Activated T-helper 17 cell treated with anti-CD3 and anti-CD28 coated beads, Interleukin-2, amount 50 U/mL, for 72 hours (primary cell): ENCODE data around the gene PDE11A. TPM values are rescaled to one million over a fixed set of nuclear protein-coding genes. Genes with fewer than 3 reads are reported as not detected.

Experiments used
- ATAC-seq: fragments of 150-1000 bp; cut with Tn5 transposase; replicated peaks from 2 replicates; pipeline ENCODE4 v1.10.0; 2021; ENCODE audit warnings: mild to moderate bottlenecking, moderate library complexity
- H3K27ac Mint-ChIP-seq: one replicate; pipeline ENCODE4 v1.8.0; 2022; ENCODE audit warnings: mixed read lengths
- H3K27me3 Mint-ChIP-seq: one replicate; pipeline ENCODE4 v1.8.0; 2022; ENCODE audit warnings: mixed read lengths
- H3K36me3 Mint-ChIP-seq: one replicate; pipeline ENCODE4 v1.8.0; 2022; ENCODE audit warnings: low read depth, mild to moderate bottlenecking, mixed read lengths
- H3K4me1 Mint-ChIP-seq: one replicate; pipeline ENCODE4 v1.8.0; 2022; ENCODE audit warnings: mixed read lengths
- H3K4me3 Mint-ChIP-seq: one replicate; pipeline ENCODE4 v1.8.0; 2022; ENCODE audit warnings: mild to moderate bottlenecking, mixed read lengths
- H3K9me3 Mint-ChIP-seq: one replicate; pipeline ENCODE4 v1.8.0; 2022; ENCODE audit warnings: mixed read lengths
- total RNA-seq, 2 donors: library from RNA; stranded (reverse); gene quantifications; one replicate each; pipeline ENCODE4 v1.2.3, GENCODE V29; 2022

PDE11A gene
- total RNA-seq, 2 donors from 2014 or later = 0.08 TPM; not detected in 1

DNA sequence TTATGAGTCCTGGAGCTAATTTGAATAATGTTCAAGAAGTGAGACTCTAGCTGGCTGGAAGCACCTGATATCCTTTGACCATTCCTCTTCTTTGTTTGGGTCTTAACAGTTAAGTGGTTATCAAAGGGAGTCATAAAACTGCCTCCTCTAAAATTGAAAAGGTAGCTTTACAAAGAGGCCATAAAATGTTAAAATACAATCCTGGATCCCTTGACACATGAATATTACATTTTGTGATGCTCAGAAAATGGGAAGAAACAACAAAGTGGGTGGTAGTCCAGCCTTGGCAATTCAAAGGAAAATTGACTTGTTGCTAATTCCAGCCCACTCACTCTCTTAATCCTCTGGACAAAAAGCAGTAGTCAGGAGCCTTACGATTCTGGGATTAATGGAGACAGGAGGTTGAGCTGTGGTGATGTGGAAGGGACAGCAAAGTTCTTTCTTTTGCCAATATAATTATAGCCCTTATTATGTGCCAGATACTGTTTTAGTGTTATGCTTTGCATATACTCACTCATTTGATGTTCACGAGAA lies 339.2 kb downstream of the PDE11A start:
- Mint-ChIP-seq H3K9me3 (no peaks in the 10 kb centered on the region), H3K36me3 (no peaks in the 10 kb centered on the region), H3K4me1 (no peaks in the 10 kb centered on the region), H3K27ac (no peak overlapping the region), H3K4me3 (no peak overlapping the region), H3K27me3 (peaks cover 39% of the 10 kb centered on the region)
- ATAC-seq = no peak

DNA sequence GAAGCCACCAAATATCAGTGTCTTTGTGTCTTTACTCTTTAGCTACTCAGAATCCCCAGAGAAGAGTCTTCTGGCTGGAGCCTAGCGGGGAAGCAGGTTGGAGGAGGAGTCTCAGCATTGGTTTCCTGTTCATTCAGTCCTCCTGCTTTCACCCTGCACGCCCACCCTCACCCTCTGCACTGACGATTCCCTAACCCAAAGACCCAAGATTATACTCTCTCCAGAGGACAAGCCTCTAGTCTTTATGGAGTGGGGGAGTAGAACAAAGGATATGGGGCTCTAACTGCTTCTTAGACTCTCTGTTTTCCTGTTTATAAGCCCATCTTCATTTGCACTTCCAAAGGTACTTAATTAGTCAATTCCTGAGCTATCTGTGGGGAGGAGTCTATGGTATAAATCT lies 341.2 kb downstream of the PDE11A start:
- H3K4me1 Mint-ChIP-seq = no peaks in the 10 kb centered on the region
- no peak overlapping the region for H3K27ac Mint-ChIP-seq
- H3K36me3 Mint-ChIP-seq = no peaks in the 10 kb centered on the region
- peaks cover 40% of the 10 kb centered on the region for H3K27me3 Mint-ChIP-seq
- H3K9me3 Mint-ChIP-seq = no peaks in the 10 kb centered on the region
- ATAC-seq = no peak
- no peak overlapping the region for H3K4me3 Mint-ChIP-seq

DNA sequence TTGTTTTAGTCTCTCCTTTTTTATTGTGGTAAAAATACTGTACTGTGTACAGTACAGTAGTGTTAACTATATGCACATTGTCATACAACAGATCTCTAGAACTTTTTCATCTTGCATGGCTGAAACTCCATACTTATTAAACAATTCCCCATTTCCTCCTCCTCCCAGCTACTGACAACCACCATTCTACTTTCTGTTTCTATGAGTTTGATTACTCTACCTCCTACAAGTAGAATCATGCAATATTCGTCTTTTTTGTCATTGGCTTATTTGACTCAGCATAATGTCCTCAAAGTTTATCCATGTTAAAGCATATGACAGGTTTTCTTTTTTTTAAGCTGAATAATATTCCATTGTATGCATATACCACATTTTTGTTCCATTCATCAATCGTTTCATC lies 341.8 kb downstream of the PDE11A start:
- Mint-ChIP-seq H3K27me3 (peaks cover 41% of the 10 kb centered on the region), H3K9me3 (no peaks in the 10 kb centered on the region), H3K36me3 (no peaks in the 10 kb centered on the region), H3K27ac (no peak overlapping the region), H3K4me1 (no peaks in the 10 kb centered on the region), H3K4me3 (no peak overlapping the region)
- ATAC-seq = no peak

DNA sequence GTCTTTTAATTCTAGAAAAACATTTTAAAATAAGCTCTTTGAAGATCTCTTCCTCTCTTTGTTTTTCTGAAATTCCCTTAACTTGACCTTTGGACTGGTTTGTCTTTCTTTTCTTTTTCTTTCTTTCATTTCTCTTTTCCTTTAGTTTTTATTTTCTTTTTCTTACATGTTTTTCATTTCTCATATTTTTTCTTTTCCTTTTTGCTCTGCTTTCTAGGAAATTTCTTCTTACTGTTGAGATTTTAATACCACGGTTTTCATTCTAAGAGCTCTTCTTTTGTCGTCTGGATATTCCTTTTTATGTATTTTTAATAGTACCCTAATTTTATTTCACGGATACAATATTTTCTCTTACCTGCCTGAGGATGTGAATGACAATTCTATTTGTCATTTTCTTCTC lies 342.2 kb downstream of the PDE11A start:
- no peak overlapping the region for H3K27ac Mint-ChIP-seq
- H3K27me3 Mint-ChIP-seq = peaks cover 39% of the 10 kb centered on the region
- no peak for ATAC-seq
- no peak overlapping the region for H3K4me3 Mint-ChIP-seq
- no peaks in the 10 kb centered on the region for H3K36me3 Mint-ChIP-seq
- no peaks in the 10 kb centered on the region for H3K9me3 Mint-ChIP-seq
- H3K4me1 Mint-ChIP-seq = no peaks in the 10 kb centered on the region

- H3K27ac Mint-ChIP-seq = no peak overlapping the region
- H3K27me3 Mint-ChIP-seq = peaks cover 36% of the 10 kb centered on the region
- no peaks in the 10 kb centered on the region for H3K36me3 Mint-ChIP-seq
- H3K9me3 Mint-ChIP-seq = no peaks in the 10 kb centered on the region
- no peak overlapping the region for H3K4me3 Mint-ChIP-seq
- ATAC-seq = no peak
- peaks cover 5% of the 10 kb centered on the region for H3K4me1 Mint-ChIP-seq
Observed at GRCh38 chr2:177728920-177729319, 343.7 kb downstream of the PDE11A start.

DNA sequence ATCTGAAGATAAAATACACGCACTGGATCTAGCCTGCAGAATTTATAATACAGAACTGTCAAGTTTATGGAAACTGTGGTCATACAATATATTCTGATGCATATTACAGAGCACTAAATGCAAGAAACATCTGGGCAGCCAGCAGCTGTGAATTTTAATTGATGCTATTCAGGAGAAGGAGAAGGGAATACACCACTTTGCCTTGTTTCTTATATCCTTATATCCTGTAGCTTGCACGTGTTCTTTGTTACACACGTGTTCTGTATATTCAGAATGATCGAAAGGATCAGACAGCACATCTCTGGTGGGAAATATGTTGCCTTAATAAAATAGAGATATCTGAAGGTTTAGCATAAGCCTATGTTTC lies 344.2 kb downstream of the PDE11A start:
- no peak overlapping the region for H3K27ac Mint-ChIP-seq
- no peak for ATAC-seq
- no peaks in the 10 kb centered on the region for H3K9me3 Mint-ChIP-seq
- H3K4me1 Mint-ChIP-seq = peaks cover 5% of the 10 kb centered on the region
- H3K4me3 Mint-ChIP-seq = no peak overlapping the region
- H3K27me3 Mint-ChIP-seq = peaks cover 36% of the 10 kb centered on the region
- H3K36me3 Mint-ChIP-seq = no peaks in the 10 kb centered on the region

- Mint-ChIP-seq H3K4me3 (no peak overlapping the region), H3K4me1 (peaks cover 5% of the 10 kb centered on the region), H3K9me3 (no peaks in the 10 kb centered on the region), H3K27ac (no peak overlapping the region), H3K36me3 (no peaks in the 10 kb centered on the region), H3K27me3 (peaks cover 32% of the 10 kb centered on the region)
- no peak for ATAC-seq
Observed at GRCh38 chr2:177727577-177728398, 344.8 kb downstream of the PDE11A start.

DNA sequence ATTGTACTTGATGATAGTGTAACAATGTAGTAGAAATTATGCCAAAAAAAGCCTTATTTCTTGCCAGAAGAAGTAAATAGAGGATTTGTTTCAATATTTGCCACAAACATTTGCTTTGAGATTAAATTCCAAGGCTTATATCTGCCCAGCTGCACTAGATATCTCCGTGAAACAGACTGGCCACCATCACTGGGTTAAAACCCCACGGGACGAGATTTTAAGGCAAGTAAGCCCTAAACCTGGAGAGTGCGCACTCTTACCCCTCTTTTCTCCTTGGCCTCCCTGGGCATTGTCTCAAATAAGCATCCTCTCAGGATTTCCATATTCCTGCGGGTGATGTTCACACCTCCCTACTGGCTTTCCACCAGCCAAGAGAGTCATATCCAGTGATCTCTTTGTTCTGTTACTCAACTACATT lies 345.6 kb downstream of the PDE11A start:
- no peaks in the 10 kb centered on the region for H3K36me3 Mint-ChIP-seq
- no peak for ATAC-seq
- no peaks in the 10 kb centered on the region for H3K9me3 Mint-ChIP-seq
- no peak overlapping the region for H3K27ac Mint-ChIP-seq
- peaks cover 31% of the 10 kb centered on the region for H3K27me3 Mint-ChIP-seq
- H3K4me3 Mint-ChIP-seq = no peak overlapping the region
- peaks cover 5% of the 10 kb centered on the region for H3K4me1 Mint-ChIP-seq

DNA sequence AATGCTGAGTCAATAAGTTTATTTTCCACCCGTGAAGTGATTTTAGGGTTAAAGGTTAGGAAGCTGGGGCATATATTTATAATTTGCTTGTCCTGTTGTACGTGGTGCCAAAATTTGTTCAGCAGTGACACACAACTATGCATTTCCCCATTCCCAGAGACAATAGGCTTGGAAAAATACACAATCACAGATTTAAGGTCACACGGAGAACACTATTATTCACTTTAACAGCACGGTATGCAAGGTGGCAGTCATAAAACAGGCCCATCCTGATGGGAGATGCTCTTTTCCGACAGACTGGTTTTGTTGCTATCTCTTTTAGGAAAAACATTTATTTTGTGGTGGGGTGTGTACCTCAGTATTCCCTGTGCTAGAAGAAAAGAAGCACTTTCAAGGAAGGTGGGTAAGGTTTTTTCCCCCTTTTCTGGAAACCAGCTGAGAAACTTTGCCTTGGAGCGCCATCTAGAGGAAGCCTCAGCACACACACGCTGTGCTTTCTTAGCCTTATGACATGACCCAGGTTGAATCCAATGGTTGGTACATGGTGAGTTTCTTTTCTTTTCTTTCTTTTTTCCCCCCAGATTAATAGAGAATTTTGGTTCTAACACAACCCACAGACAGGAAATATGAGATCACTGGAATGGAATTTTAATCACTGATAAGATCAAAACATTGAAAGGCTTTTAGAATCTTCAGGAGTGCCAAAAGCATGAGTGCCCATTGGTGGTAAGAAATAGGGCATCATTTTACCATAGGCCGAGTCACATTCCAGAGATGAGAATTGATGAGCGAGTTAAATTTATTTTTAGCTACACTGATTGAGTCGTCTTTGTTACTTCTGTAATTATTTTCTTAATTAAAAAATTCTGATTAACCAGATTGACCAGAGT lies 347.9 kb downstream of the PDE11A start:
- peaks cover 24% of the 10 kb centered on the region for H3K27me3 Mint-ChIP-seq
- H3K27ac Mint-ChIP-seq = no peak overlapping the region
- no peaks in the 10 kb centered on the region for H3K36me3 Mint-ChIP-seq
- peaks cover 5% of the 10 kb centered on the region for H3K4me1 Mint-ChIP-seq
- no peak overlapping the region for H3K4me3 Mint-ChIP-seq
- no peaks in the 10 kb centered on the region for H3K9me3 Mint-ChIP-seq
- ATAC-seq = peak; percentile 51

DNA sequence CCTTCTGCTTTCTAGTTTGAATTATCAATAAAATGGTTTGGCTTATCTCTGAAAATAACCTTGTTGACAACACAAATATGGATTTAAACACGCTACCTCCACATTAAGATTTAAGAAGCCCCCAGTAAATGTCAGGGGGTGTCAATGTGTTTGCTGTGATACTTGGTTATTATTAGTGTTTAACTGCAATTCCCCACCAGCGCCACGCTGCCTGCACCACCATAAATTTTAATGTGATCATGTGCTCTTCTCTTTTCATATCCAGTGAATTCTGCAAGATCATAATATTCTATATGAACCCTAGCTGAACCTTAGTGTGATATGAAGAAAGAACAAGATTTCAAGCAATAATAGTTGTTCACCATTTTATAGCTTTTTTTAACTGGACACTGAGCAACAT lies 349.3 kb downstream of the PDE11A start:
- H3K9me3 Mint-ChIP-seq = no peaks in the 10 kb centered on the region
- no peak for ATAC-seq
- H3K27ac Mint-ChIP-seq = no peak overlapping the region
- no peaks in the 10 kb centered on the region for H3K36me3 Mint-ChIP-seq
- peaks cover 5% of the 10 kb centered on the region for H3K4me1 Mint-ChIP-seq
- peaks cover 13% of the 10 kb centered on the region for H3K27me3 Mint-ChIP-seq
- H3K4me3 Mint-ChIP-seq = no peak overlapping the region

- ATAC-seq = no peak
- Mint-ChIP-seq H3K4me3 (no peak overlapping the region), H3K36me3 (no peaks in the 10 kb centered on the region), H3K9me3 (no peaks in the 10 kb centered on the region), H3K27me3 (peaks cover 11% of the 10 kb centered on the region), H3K27ac (no peak overlapping the region), H3K4me1 (peaks cover 5% of the 10 kb centered on the region)
Observed at GRCh38 chr2:177721818-177722567, 350.6 kb downstream of the PDE11A start.

GRCh38 chr2:177721087-177721486 lies 351.5 kb downstream of the PDE11A start:
- Mint-ChIP-seq H3K36me3 (no peaks in the 10 kb centered on the region), H3K4me1 (peaks cover 5% of the 10 kb centered on the region), H3K27ac (no peak overlapping the region), H3K9me3 (no peaks in the 10 kb centered on the region), H3K27me3 (peaks cover 9% of the 10 kb centered on the region), H3K4me3 (no peak overlapping the region)
- no peak for ATAC-seq

GRCh38 chr2:177717831-177718618 lies 354.6 kb downstream of the PDE11A start:
- peaks cover 12% of the 10 kb centered on the region for H3K27me3 Mint-ChIP-seq
- no peak overlapping the region for H3K27ac Mint-ChIP-seq
- H3K9me3 Mint-ChIP-seq = no peaks in the 10 kb centered on the region
- no peak overlapping the region for H3K4me3 Mint-ChIP-seq
- no peaks in the 10 kb centered on the region for H3K4me1 Mint-ChIP-seq
- no peaks in the 10 kb centered on the region for H3K36me3 Mint-ChIP-seq
- ATAC-seq = no peak

GRCh38 chr2:177716484-177716883 lies 356.1 kb downstream of the PDE11A start:
- no peak for ATAC-seq
- H3K36me3 Mint-ChIP-seq = no peaks in the 10 kb centered on the region
- no peaks in the 10 kb centered on the region for H3K9me3 Mint-ChIP-seq
- no peaks in the 10 kb centered on the region for H3K4me1 Mint-ChIP-seq
- H3K27me3 Mint-ChIP-seq = peaks cover 12% of the 10 kb centered on the region
- no peak overlapping the region for H3K27ac Mint-ChIP-seq
- no peak overlapping the region for H3K4me3 Mint-ChIP-seq
